ENCODE results near the gene HS3ST3B1. TPM values are rescaled to one million over a fixed set of nuclear protein-coding genes. Genes with fewer than 3 reads are reported as not detected.

Gene HS3ST3B1
- total RNA-seq, 1 donor from 2014 or later: 27.6 TPM

- intact Hi-C loops (cut with micrococcal nuclease): no loop called here
These were observed 19.2 kb downstream of the HS3ST3B1 start for GRCh38 chr17:14320098-14320497.

- intact Hi-C loops (cut with micrococcal nuclease): no loop called here
These were observed 20.0 kb downstream of the HS3ST3B1 start for GRCh38 chr17:14320734-14321475.

- intact Hi-C loops (cut with micrococcal nuclease): no loop called here
These were observed 20.6 kb downstream of the HS3ST3B1 start for GRCh38 chr17:14321476-14321949.

DNA sequence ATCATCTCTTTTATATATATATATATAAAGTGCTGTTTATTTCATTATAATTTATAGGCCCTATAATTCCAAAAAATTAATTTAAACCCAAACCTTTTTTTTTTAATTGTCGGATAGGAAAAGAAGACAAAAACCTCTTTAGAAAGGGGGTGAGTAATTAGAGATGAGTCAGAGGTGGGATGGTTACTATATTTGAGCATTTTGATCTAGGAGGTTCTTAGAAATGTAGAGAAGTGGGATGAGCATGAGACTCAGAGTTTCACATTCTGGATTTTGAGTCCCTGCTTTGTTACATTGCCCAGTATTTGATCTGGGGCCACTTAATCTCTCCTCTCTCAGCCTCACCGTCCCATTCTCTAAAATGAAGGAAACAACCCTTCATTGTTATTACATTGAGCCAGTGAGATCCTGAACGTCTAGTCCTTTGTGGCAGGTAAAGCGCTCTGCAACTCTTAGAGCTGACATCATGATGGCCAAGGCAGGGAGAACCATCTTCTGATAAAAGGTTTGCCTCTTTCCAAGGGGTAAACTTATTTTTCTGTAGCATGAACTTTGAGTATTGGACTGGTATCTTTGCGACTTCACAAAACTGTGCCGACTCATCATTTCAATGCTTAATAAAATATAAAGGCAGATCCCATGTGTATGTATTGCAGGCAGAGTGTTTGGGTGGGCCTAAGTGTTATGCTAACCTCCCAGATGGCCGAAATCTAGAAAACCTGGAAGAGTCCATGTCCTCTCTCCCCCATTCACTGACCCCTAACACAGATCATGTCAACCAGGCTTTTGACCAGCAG is 21.3 kb downstream of the HS3ST3B1 start:
- intact Hi-C loops (cut with micrococcal nuclease): no loop called here

DNA sequence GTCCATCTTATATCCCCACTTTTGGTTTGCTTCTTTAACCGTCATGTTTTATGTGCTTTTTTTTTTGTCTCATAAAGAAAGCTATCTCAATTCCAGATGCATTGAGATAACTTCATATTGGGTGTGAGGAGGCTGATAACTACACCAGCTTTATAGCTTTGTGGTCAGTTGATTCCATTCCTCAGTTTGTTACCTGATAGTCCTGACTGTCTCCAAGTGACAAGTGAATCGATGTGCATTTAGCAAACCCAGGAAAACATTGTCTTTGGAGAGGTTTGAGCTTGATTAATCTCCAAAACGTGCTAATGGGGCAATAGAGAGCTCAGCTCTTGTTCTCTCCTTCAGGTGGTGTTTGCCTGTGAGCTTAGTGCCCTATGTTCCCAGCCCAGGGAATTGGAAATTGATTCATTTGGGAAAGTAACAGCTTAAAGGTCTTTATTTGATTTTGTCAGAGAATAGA is 22.7 kb downstream of the HS3ST3B1 start:
- intact Hi-C loops (cut with micrococcal nuclease): no loop called here

GRCh38 chr17:14325618-14326167 is 24.8 kb downstream of the HS3ST3B1 start:
- intact Hi-C loops (cut with micrococcal nuclease): no loop called here

DNA sequence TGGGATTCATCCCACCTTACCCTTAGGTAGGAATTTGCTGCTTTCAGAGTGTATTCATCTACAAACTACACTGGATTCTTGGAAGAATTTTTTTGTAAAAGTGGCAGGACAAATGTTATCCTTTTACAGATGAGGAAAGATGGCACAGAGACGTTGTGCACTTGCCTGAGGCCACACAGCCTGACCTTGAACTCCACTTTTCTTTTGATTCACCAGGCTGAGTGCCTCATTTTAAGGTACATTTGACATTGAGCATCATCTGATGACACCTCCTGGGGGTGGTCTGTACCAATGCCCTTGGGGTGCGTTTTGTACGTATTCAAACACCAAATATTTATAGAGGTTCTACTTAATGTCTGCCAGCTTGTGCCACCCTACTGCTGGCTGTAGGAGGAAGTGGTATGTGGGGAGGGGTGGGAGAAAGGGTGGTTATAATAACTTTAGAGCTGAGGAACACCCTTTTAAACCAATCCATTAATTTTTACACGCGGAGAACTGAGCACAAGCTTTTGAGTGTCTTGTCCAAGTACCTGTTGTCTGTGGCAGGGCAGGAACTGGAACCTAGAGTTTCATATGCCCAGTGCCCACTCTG is 29.1 kb downstream of the HS3ST3B1 start:
- intact Hi-C loops (cut with micrococcal nuclease): no loop called here

GRCh38 chr17:14330492-14330962 is 29.6 kb downstream of the HS3ST3B1 start:
- intact Hi-C loops (cut with micrococcal nuclease): no loop called here

- intact Hi-C loops (cut with micrococcal nuclease): no loop called here
These were observed 30.5 kb downstream of the HS3ST3B1 start for GRCh38 chr17:14331225-14331981.

DNA sequence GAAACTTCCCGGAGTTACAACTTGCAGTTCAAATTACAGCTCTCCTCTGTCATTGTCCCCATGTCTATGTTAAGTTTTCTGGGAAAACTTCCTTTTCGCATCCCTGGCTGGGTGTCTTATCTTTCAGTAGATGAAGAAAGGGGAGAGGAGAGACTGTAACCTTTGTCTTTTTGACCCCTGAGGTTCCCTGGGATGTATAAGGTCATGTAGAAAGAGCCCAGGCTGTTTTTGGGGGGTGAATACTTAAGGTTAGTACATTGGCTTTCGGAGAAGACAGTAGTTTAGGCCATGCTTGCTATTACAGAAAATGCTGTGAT is 31.1 kb downstream of the HS3ST3B1 start:
- intact Hi-C loops (cut with micrococcal nuclease): no loop called here

DNA sequence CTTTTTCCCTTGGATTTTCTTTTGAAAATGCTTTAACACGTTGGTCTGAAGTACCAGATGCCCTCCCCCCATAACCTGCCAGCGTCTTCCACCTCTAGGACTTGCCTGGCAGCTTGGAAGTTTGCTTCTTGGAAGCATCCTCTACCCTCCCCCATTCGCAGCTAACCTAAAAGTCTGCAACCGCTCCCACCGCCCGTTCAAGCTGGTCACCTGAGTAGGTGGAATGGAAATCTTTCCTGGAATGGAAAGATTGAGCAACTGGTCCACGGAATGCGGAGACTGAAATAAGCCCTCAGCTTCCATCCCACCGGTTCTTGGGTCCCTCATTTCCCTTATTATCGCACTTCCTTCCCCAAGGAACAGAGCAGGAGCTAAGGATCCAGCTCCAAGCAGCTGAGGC is 31.4 kb downstream of the HS3ST3B1 start:
- intact Hi-C loops (cut with micrococcal nuclease): no loop called here

DNA sequence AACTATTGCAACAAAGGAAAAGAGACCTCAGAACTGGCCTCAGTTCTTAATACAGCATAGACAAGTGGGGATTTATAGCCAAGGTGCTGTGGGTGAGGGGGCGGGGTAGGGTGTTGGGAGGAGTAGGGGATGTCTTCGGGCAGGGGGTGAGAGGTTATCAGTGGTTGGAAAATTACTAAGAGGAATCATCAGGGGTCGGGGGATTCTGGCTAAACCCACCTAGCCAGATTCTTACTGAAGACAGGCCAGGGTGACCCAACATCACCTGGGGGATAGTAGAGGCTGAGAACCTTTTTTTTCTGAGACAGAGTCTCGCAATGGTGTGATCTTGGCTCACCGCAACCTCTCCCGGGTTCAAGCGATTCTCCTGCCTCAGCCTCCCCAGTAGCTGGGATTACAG is 32.6 kb downstream of the HS3ST3B1 start:
- intact Hi-C loops (cut with micrococcal nuclease): no loop called here

DNA sequence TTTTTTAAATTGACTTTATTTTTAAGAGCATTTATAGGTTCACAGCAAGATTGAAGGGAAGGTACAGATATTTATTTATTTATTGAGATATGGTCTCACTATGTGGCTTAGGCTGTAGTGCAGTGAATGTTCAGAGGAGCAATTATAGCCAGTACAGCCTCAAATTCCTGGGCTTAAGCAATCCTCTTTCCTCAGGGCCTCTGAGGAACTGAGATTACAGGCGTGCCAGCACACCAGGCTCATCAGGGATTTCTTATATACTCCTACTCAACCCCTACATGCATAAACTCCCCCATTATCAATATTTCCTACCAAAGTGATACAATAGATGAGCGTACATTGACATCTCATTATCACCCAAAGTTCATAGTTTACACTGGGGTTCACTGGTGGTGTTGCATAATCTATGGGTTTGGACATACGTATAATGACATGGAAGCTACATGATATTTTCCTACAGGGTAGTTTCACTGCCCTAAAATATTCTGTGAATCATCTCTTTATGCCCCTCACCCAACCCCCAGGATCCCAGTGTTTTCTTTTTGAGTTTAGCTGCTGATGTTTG is 33.5 kb downstream of the HS3ST3B1 start:
- intact Hi-C loops (cut with micrococcal nuclease): no loop called here

DNA sequence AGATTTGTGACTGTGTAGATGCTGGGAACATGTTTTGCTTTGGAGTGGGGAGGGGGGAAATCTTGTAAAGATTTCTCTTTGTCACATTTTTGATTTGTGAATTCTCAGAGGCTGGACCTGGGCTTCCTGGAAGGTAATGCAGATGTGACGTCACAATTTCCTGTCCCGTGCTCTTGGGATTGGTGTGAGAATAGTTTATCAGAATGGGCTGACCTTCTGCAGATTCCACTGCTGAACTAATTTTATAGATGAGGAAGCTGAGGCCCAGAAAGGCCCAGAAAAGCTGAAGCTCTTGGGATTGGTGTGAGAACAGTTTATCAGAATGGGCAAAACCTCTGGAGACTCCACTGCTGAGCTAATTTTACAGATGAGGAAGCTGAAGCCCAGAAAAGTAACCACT is 34.0 kb downstream of the HS3ST3B1 start:
- intact Hi-C loops (cut with micrococcal nuclease): no loop called here

DNA sequence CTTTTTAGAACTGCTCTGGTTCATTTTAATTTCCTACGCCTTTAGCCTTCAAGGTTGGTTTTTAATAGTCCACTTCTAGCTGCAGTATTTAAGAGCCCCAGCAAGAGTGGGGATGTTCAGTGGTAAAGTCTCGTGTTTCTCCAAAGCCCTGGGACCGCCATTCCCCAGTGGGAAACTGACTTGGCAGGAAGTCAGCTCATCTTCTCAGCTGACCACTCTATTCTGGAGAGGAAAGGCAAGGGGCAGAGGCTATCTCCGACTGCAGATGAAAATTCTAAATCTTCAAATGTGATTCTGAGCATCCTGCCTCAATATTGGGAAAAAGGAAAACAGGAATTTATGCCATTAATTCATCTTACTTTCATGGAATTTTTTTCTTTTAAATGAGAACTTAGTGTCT is 35.5 kb downstream of the HS3ST3B1 start:
- intact Hi-C loops (cut with micrococcal nuclease): no loop called here

DNA sequence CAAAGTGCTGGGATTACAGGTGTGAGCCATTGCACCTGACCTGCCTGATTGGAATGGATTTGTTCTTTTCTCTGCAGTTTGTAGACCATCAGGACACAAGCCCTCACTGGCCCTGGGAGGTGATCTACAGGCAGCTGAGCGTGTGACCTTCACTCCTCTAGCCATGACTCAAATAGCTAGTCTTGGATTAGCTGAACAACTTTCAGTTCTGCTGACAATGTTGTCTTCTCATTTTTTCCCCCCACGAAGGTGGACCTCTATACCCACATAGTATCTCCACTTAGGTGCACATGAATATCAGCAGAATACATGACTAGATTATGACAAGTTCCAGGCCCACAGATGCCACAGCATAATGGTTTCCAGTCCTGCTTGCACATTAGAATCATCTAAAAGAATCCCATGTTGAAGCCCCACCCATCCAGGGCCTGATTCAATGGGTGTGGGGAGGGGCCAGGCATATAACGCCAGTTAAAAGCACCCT is 36.8 kb downstream of the HS3ST3B1 start:
- intact Hi-C loops (cut with micrococcal nuclease): no loop called here

- intact Hi-C loops (cut with micrococcal nuclease): no loop called here
These were observed 40.2 kb downstream of the HS3ST3B1 start for GRCh38 chr17:14340857-14341754.

DNA sequence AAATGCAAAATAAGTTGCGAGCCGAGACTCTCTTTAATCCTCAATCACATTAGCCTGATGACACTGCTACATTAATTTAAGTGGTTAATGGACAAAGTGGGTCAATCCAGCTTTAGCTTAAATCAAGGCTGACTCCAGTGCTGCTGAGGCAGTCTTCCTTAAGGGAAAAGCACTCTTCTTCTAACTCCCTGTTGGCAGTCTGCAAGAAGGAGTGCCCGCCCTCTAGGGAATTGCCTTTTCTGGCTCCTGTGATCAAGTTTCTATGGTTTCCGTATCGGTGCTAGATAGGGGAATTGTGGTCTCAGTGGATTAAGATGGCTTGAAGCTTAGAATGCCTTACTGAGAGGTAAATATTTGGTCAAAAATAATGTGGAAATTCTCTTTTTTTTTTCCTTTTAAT is 41.0 kb downstream of the HS3ST3B1 start:
- intact Hi-C loops (cut with micrococcal nuclease): no loop called here

DNA sequence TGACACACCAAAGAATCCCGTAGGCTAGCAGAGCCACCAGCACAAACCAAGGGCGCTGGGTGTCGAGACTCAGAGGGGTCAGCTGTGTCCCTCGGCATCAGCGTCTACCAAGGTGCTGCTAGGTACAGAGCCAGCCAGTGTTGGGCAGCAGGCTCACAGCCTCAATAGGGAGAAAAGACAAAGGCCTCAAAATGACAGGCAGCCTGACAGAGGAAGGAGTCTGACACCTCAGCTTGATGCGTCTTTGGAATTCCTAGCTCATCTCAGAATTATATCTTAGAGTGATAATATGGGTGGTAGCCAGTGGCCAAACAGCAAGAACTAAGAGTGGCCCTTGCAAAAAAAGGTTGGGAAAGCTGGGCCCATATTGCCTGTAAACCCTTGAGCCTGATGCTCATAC is 45.9 kb downstream of the HS3ST3B1 start:
- intact Hi-C loops (cut with micrococcal nuclease): no loop called here

- intact Hi-C loops (cut with micrococcal nuclease): no loop called here
These were observed 50.6 kb downstream of the HS3ST3B1 start for GRCh38 chr17:14351493-14351892.

Data from T-helper 2 cell treated with Interferon-gamma antibody and Interleukin-4, amounts not matched to agents 100 ng/mL and 5 ng/mL, for 36 hours (primary cell).